HepG2 (cell line): Measurements from ENCODE around the gene NFKBIZ. TPM values are rescaled to one million over a fixed set of nuclear protein-coding genes. Genes with fewer than 3 reads are reported as not detected.

Experiments used
- HES4 ChIP-seq: sonication (generic); formaldehyde crosslinking; IDR thresholded peaks from 2 replicates; pipeline ENCODE4 v1.9.0; 2021; ENCODE audit warnings: mild to moderate bottlenecking, missing genetic modification reagents, borderline replicate concordance
- IRF1 ChIP-seq: sonication (generic); formaldehyde crosslinking; IDR thresholded peaks from 2 replicates; pipeline ENCODE4 v1.4.0; 2020; ENCODE audit warnings: low read depth, mild to moderate bottlenecking, missing genetic modification reagents
- JDP2 ChIP-seq: sonication (generic); formaldehyde crosslinking; IDR thresholded peaks from 2 replicates; pipeline ENCODE4 v1.8.1; 2022; ENCODE audit warnings: missing genetic modification reagents, borderline replicate concordance
- MBD4 ChIP-seq: IDR thresholded peaks from 2 replicates; pipeline ENCODE4 v1.6.1; 2012; ENCODE audit warnings: low read length, inconsistent platforms, borderline replicate concordance
- MLX ChIP-seq: IDR thresholded peaks from 2 replicates; pipeline ENCODE4 v1.6.1; 2016
- NR2F2 ChIP-seq: IDR thresholded peaks from 2 replicates; pipeline ENCODE4 v1.6.1; 2012; ENCODE audit warnings: low read depth, inconsistent platforms, borderline replicate concordance
- PHF20 ChIP-seq: sonication (generic); formaldehyde crosslinking; IDR thresholded peaks from 2 replicates; pipeline ENCODE4 v1.5.0; 2020; ENCODE audit warnings: mild to moderate bottlenecking, missing genetic modification reagents
- SETDB1 ChIP-seq: sonication (generic); formaldehyde crosslinking; IDR thresholded peaks from 2 replicates; pipeline ENCODE4 v1.5.1; 2020; ENCODE audit warnings: missing genetic modification reagents, mild to moderate bottlenecking, borderline replicate concordance
- SMAD1 ChIP-seq: sonication (generic); formaldehyde crosslinking; IDR thresholded peaks from 2 replicates; pipeline ENCODE4 v1.4.0; 2020; ENCODE audit warnings: missing genetic modification reagents, low read depth, mild to moderate bottlenecking, borderline replicate concordance
- SRSF4 ChIP-seq: fragments of 200-400 bp; formaldehyde crosslinking; IDR thresholded peaks from one replicate; pipeline ENCODE4 v1.6.1; 2018; ENCODE audit warnings: mild to moderate bottlenecking, low read depth, low read length, moderate library complexity; ENCODE audit not compliant: poor library complexity, severe bottlenecking
- SRSF9 ChIP-seq: fragments of 200-400 bp; formaldehyde crosslinking; IDR thresholded peaks from 2 replicates; pipeline ENCODE4 v1.6.1; 2018; ENCODE audit warnings: borderline replicate concordance, mild to moderate bottlenecking, low read depth, low read length; ENCODE audit not compliant: insufficient read depth, poor library complexity, severe bottlenecking
- THAP11 ChIP-seq: IDR thresholded peaks from 2 replicates; pipeline ENCODE4 v1.6.1; 2016; ENCODE audit warnings: missing biosample characterization, missing genetic modification reagents
- ZNF121 ChIP-seq: sonication (generic); formaldehyde crosslinking; IDR thresholded peaks from 2 replicates; pipeline ENCODE4 v1.5.0; 2020; ENCODE audit warnings: mild to moderate bottlenecking, missing genetic modification reagents
- ZNF318 ChIP-seq: sonication (generic); formaldehyde crosslinking; IDR thresholded peaks from 2 replicates; pipeline ENCODE4 v1.4.0; 2020; ENCODE audit warnings: mild to moderate bottlenecking, missing genetic modification reagents
- ZNF326 ChIP-seq: sonication (generic); formaldehyde crosslinking; IDR thresholded peaks from 2 replicates; pipeline ENCODE4 v1.4.0; 2020; ENCODE audit warnings: missing genetic modification reagents, borderline replicate concordance
- polyA plus RNA-seq, 8 experiments: library from polyadenylated mRNA; depleted of rRNA in 3 of 8; stranded (reverse) in 7 of 8; unstranded in 1 of 8; fragments of >200 nt; fragmentation: Illumina TruSeq in 4 of 8; extraction: Trizol in 4 of 8; gene quantifications; 2 replicates each; pipeline versions ENCODE4 v1.2.1 to v1.2.3, GENCODE V29; 2011 to 2016; ENCODE audit warnings: low read depth in 4 of 8, missing spikeins in 1 of 8, mixed read lengths in 1 of 8; ENCODE audit not compliant: insufficient read depth in 1 of 8
- total RNA-seq, 5 experiments: library from RNA; depleted of rRNA; stranded (reverse); fragments of >200 nt; fragmentation: Illumina TruSeq; extraction: Trizol; gene quantifications; 2 replicates each; pipeline ENCODE4 v1.2.3, GENCODE V29; 2016; ENCODE audit warnings: low read depth in 1 of 5
- TF ChIP-seq, protein P1 (sequence below): sonication (generic); formaldehyde crosslinking; IDR thresholded peaks from 2 replicates; pipeline ENCODE4 v1.8.0; 2022; ENCODE audit warnings: low read depth, missing genetic modification reagents

The NFKBIZ gene
- total and polyA plus RNA-seq, 2 of the 13 experiments (the other 11 are each of a cell fraction or from before 2014, with no cell fraction given): 25.9 to 60.6 TPM

DNA sequence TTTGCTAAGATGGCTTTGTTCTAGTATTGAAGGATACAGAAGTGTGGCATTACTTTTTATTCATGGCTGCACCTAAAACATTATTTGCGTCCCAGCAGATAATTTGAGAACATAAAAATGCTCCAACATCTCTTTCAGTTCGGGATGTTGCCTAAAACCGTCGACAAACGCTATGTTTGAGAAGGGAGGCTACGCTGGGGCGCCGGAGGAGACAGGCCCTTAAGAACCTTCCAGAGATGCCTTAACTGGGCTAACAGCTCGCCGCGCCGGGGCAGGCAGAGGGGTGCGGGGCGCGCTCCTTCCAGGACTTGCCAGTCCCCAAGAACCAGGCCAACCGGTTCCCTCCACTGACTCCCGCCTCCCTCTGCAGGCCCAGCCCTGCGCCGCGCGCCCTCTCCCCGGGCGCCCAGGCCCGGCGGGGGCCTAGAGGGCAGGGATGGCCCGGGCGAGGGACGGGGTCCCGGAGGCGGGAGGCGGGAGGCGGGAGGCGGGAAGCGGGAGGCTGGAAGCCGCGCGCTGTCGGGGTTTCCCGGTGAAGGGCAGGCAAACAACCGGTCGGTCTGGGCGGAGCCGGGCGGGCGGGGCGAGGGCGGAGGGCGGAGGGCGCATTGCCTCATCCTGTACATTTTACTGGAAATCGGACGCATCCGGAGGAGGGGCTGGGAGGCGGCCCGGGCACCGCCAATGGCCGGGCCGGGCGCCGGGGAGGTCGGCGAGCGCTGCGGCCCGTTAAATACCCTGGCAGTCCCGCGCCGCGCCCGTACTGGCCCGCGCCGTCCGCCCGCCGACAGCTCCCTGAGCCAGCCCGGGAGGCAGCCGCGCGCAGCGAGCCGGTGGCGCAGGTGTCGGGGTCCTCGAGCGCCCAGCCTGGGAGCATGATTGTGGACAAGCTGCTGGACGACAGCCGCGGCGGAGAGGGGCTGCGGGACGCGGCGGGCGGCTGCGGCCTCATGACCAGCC is at the start of gene NFKBIZ (continued):
- TF ChIP-seq ZNF318: no peak
- TF ChIP-seq MBD4: no peak
- no peak for TF ChIP-seq PHF20 (CRISPR knock-in tag)
- TF ChIP-seq SRSF9: no peak
- no peak for TF ChIP-seq ZNF326
- TF ChIP-seq HES4 (CRISPR knock-in tag): peak; percentile 29; the same call in 1 of the 2 replicates
- no peak for TF ChIP-seq SMAD1 (CRISPR knock-in tag)
- TF ChIP-seq SETDB1: no peak
- TF ChIP-seq ZNF121 (CRISPR knock-in tag): no peak
- peak; percentile 80 for TF ChIP-seq SRSF4
- TF ChIP-seq, protein P1, sequence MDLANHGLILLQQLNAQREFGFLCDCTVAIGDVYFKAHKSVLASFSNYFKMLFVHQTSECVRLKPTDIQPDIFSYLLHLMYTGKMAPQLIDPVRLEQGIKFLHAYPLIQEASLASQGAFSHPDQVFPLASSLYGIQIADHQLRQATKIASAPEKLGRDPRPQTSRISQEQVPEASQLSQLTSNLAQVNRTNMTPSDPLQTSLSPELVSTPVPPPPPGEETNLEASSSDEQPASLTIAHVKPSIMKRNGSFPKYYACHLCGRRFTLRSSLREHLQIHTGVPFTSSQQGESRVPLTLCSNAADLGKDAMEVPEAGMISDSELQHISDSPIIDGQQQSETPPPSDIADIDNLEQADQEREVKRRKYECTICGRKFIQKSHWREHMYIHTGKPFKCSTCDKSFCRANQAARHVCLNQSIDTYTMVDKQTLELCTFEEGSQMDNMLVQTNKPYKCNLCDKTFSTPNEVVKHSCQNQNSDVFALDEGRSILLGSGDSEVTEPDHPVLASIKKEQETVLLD (CRISPR knock-in tag): peak; percentile 90; the same call in 1 of the 2 replicates
- peak; percentile 74 for TF ChIP-seq THAP11 (CRISPR knock-in tag)
- no peak; the same call in 1 of the 2 replicates for TF ChIP-seq NR2F2
- TF ChIP-seq IRF1 (CRISPR knock-in tag): no peak
- TF ChIP-seq MLX (CRISPR knock-in tag): no peak
- TF ChIP-seq JDP2 (CRISPR knock-in tag): no peak
